ENCODE measurements around the gene GALNT2. TPM values are rescaled to one million over a fixed set of nuclear protein-coding genes. Genes with fewer than 3 reads are reported as not detected.

GALNT2 gene
- polyA plus RNA-seq, 2 of the 4 experiments (the other 2 are of a cell fraction), result 66.9 to 114 TPM

DNA sequence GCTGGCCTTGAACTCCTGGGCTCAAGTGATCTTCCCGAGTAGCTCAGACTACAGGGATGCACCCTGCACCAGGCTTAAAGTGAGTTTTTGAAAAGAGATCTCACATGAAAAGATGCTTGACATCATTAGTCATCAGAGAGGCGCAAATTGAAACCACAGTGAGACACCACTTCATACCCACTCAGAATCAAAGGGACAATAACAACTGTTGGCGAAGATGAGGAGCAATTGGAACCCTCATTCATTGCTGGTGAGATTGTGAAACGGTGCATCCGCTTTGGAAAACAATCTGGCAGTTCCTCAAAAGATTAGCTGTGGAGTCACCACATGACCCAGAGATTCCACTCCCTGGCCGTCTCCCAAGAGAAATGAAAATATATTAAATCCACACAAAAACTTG is 236.8 kb downstream of the GALNT2 start:
- Histone ChIP-seq H3K4me1 (peaks cover 16% of the 10 kb centered on the region), H3K27ac (no peak overlapping the region), H3K9me3 (no peaks in the 10 kb centered on the region), H3K4me2 (no peak overlapping the region), H3K4me3 (no peak overlapping the region)
- ATAC-seq (no peak), FAIRE-seq (no peak), DNase-seq (ENCODE audit: low read depth in 1 of 2, low spot score in 1 of 2) (no peak)
- POLR2A ChIA-PET, result no interaction called here
- CTCF ChIA-PET, result interaction anchor here (1.1 to 1.8 kb wide), 2 partner anchors 92 to 643 kb away, joined by 3 to 5 read pairs; no protein-coding TSS in a partner anchor
- WGBS (ENCODE audit: missing lambda C conversion rate), result 52% methylated on average over 6 of the region's 6 CpGs
- TF ChIP-seq, protein P1, sequence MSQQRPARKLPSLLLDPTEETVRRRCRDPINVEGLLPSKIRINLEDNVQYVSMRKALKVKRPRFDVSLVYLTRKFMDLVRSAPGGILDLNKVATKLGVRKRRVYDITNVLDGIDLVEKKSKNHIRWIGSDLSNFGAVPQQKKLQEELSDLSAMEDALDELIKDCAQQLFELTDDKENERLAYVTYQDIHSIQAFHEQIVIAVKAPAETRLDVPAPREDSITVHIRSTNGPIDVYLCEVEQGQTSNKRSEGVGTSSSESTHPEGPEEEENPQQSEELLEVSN (IDR thresholded peaks at IDR 0.05; ENCODE audit: borderline replicate concordance, low read depth), result no peak
- TF ChIP-seq KDM5A (IDR thresholded peaks at IDR 0.05) (no peak), RFX5 (IDR thresholded peaks at IDR 0.05) (no peak), ZC3H11A (IDR thresholded peaks at IDR 0.05) (no peak), SREBF2 (IDR thresholded peaks at IDR 0.05) (no peak), FOSL2 (IDR thresholded peaks at IDR 0.05) (no peak), FOSL2 (CRISPR knock-in tag; IDR thresholded peaks at IDR 0.05) (no peak), MAFK (IDR thresholded peaks at IDR 0.05; ENCODE audit: partially characterized antibody) (no peak), ZSCAN20 (CRISPR knock-in tag; IDR thresholded peaks at IDR 0.05) (no peak), EHMT2 (IDR thresholded peaks at IDR 0.05; ENCODE audit: low read depth) (no peak), BHLHE40 (IDR thresholded peaks at IDR 0.05; ENCODE audit: low read depth, low read length) (no peak), RAD21 (conservative IDR thresholded peaks at IDR 0.05 in 1 of 2, IDR thresholded peaks at IDR 0.05 in 1 of 2) (no peak), HOXB5 (CRISPR knock-in tag; IDR thresholded peaks at IDR 0.05) (no peak), ZFP36 (IDR thresholded peaks at IDR 0.05; ENCODE audit: borderline replicate concordance, partially characterized antibody) (no peak), JUN (IDR thresholded peaks at IDR 0.05) (no peak)
- TF ChIP-seq, protein P2, sequence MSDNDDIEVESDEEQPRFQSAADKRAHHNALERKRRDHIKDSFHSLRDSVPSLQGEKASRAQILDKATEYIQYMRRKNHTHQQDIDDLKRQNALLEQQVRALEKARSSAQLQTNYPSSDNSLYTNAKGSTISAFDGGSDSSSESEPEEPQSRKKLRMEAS (IDR thresholded peaks at IDR 0.05), result no peak
- TF ChIP-seq, protein P3, sequence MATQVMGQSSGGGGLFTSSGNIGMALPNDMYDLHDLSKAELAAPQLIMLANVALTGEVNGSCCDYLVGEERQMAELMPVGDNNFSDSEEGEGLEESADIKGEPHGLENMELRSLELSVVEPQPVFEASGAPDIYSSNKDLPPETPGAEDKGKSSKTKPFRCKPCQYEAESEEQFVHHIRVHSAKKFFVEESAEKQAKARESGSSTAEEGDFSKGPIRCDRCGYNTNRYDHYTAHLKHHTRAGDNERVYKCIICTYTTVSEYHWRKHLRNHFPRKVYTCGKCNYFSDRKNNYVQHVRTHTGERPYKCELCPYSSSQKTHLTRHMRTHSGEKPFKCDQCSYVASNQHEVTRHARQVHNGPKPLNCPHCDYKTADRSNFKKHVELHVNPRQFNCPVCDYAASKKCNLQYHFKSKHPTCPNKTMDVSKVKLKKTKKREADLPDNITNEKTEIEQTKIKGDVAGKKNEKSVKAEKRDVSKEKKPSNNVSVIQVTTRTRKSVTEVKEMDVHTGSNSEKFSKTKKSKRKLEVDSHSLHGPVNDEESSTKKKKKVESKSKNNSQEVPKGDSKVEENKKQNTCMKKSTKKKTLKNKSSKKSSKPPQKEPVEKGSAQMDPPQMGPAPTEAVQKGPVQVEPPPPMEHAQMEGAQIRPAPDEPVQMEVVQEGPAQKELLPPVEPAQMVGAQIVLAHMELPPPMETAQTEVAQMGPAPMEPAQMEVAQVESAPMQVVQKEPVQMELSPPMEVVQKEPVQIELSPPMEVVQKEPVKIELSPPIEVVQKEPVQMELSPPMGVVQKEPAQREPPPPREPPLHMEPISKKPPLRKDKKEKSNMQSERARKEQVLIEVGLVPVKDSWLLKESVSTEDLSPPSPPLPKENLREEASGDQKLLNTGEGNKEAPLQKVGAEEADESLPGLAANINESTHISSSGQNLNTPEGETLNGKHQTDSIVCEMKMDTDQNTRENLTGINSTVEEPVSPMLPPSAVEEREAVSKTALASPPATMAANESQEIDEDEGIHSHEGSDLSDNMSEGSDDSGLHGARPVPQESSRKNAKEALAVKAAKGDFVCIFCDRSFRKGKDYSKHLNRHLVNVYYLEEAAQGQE (IDR thresholded peaks at IDR 0.05), result no peak

DNA sequence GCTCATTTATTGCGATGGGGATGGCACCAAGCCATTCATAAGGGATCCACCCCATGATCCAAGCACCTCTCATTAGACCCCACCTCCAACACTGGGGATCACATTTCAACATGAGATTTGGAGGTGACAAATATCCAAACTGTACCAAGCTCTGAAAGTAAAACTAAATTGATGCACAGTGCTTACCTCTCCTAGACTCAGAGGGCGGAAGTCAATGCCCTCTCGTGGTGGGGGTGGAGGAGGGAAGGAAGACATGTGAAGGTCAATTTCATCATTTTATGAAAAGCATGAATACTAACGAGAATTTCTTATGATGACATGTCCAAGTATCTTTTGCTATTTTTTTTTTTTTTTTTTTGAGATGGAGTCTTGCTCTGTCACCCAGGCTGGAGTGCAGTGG is 239.1 kb downstream of the GALNT2 start:
- DNase-seq (ENCODE audit: low read depth in 1 of 2, low spot score in 1 of 2) (no peak), ATAC-seq (no peak), FAIRE-seq (no peak)
- ChIA-PET POLR2A (no interaction called here), CTCF (interaction anchor here (0.6 to 1.5 kb wide), 3 partner anchors 231 to 645 kb away, joined by 3 to 4 read pairs (median 3); no protein-coding TSS in a partner anchor)
- no peak overlapping the region for H3K4me2 ChIP-seq
- WGBS (ENCODE audit: missing lambda C conversion rate), result 70% methylated on average over 4 of the region's 4 CpGs
- H3K9me3 ChIP-seq, result no peaks in the 10 kb centered on the region
- peaks cover 16% of the 10 kb centered on the region for H3K4me1 ChIP-seq
- TF ChIP-seq KDM1A (IDR thresholded peaks at IDR 0.05; ENCODE audit: low read depth) (no peak), RCOR1 (IDR thresholded peaks at IDR 0.05; ENCODE audit: low read depth, low read length) (no peak), NPAS2 (CRISPR knock-in tag; IDR thresholded peaks at IDR 0.05; ENCODE audit: borderline replicate concordance) (no peak), TP53 (CRISPR knock-in tag; IDR thresholded peaks at IDR 0.05) (no peak), GATA3 (IDR thresholded peaks at IDR 0.05; ENCODE audit: borderline replicate concordance) (no peak), ESRRA (IDR thresholded peaks at IDR 0.05; ENCODE audit: borderline replicate concordance, low read length) (no peak), SREBF2 (IDR thresholded peaks at IDR 0.05) (no peak), POLR2A (IDR thresholded peaks at IDR 0.05; ENCODE audit: low read length) (no peak), TFCP2L1 (CRISPR knock-in tag; IDR thresholded peaks at IDR 0.05) (no peak), HOXA7 (CRISPR knock-in tag; IDR thresholded peaks at IDR 0.05) (no peak), BHLHE40 (IDR thresholded peaks at IDR 0.05; ENCODE audit: low read depth, low read length) (no peak), RARB (CRISPR knock-in tag; IDR thresholded peaks at IDR 0.05) (no peak), CHD4 (IDR thresholded peaks at IDR 0.05; ENCODE audit: borderline replicate concordance) (no peak), EHMT2 (IDR thresholded peaks at IDR 0.05; ENCODE audit: low read depth) (no peak)
- TF ChIP-seq, protein P4, sequence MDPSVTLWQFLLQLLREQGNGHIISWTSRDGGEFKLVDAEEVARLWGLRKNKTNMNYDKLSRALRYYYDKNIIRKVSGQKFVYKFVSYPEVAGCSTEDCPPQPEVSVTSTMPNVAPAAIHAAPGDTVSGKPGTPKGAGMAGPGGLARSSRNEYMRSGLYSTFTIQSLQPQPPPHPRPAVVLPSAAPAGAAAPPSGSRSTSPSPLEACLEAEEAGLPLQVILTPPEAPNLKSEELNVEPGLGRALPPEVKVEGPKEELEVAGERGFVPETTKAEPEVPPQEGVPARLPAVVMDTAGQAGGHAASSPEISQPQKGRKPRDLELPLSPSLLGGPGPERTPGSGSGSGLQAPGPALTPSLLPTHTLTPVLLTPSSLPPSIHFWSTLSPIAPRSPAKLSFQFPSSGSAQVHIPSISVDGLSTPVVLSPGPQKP (IDR thresholded peaks at IDR 0.05; ENCODE audit: low read depth, low read length), result no peak
- TF ChIP-seq, protein P5, sequence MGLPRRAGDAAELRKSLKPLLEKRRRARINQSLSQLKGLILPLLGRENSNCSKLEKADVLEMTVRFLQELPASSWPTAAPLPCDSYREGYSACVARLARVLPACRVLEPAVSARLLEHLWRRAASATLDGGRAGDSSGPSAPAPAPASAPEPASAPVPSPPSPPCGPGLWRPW (IDR thresholded peaks at IDR 0.05), result no peak
- TF ChIP-seq, protein P6, sequence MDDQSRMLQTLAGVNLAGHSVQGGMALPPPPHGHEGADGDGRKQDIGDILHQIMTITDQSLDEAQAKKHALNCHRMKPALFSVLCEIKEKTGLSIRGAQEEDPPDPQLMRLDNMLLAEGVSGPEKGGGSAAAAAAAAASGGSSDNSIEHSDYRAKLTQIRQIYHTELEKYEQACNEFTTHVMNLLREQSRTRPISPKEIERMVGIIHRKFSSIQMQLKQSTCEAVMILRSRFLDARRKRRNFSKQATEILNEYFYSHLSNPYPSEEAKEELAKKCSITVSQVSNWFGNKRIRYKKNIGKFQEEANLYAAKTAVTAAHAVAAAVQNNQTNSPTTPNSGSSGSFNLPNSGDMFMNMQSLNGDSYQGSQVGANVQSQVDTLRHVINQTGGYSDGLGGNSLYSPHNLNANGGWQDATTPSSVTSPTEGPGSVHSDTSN (IDR thresholded peaks at IDR 0.05), result no peak
- TF ChIP-seq, protein P2 (IDR thresholded peaks at IDR 0.05), result no peak
- TF ChIP-seq, protein P7, sequence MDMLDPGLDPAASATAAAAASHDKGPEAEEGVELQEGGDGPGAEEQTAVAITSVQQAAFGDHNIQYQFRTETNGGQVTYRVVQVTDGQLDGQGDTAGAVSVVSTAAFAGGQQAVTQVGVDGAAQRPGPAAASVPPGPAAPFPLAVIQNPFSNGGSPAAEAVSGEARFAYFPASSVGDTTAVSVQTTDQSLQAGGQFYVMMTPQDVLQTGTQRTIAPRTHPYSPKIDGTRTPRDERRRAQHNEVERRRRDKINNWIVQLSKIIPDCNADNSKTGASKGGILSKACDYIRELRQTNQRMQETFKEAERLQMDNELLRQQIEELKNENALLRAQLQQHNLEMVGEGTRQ (IDR thresholded peaks at IDR 0.05), result no peak
- H3K27ac ChIP-seq, result no peak overlapping the region
- H3K4me3 ChIP-seq, result no peak overlapping the region

Measured in A549 (cell line).